ENCODE measurements around the gene SLC4A1AP. TPM values are rescaled to one million over a fixed set of nuclear protein-coding genes. Genes with fewer than 3 reads are reported as not detected.

The SLC4A1AP gene
- polyA plus RNA-seq, 1 experiment = 8.8 TPM

DNA sequence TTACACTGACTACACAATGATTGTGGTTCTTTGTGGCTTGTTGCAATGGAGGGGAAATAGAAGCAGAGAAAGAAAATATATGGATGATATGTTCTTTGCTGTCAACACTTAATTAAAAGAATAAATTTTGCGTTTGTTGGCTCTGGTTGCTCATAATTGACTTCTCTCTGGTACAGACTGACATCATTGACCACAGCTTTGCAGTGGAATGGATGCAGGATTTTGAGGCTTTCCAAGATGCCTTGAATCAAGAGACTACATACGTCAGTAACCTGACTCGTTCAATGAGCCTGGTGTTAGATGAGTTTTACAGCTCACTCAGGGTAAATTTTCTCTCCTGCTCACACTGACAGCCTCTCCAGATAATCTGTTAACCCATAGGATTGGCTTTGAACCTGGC lies 25.0 kb upstream of the SLC4A1AP start:
- POLR2A ChIA-PET = no interaction called here
- TF ChIP-seq, protein P1, sequence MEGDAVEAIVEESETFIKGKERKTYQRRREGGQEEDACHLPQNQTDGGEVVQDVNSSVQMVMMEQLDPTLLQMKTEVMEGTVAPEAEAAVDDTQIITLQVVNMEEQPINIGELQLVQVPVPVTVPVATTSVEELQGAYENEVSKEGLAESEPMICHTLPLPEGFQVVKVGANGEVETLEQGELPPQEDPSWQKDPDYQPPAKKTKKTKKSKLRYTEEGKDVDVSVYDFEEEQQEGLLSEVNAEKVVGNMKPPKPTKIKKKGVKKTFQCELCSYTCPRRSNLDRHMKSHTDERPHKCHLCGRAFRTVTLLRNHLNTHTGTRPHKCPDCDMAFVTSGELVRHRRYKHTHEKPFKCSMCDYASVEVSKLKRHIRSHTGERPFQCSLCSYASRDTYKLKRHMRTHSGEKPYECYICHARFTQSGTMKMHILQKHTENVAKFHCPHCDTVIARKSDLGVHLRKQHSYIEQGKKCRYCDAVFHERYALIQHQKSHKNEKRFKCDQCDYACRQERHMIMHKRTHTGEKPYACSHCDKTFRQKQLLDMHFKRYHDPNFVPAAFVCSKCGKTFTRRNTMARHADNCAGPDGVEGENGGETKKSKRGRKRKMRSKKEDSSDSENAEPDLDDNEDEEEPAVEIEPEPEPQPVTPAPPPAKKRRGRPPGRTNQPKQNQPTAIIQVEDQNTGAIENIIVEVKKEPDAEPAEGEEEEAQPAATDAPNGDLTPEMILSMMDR (IDR thresholded peaks at IDR 0.05; ENCODE audit: insufficient read depth, low read depth, low read length) = no peak
- Histone ChIP-seq H3K36me3 (ENCODE audit: control insufficient read depth, insufficient read depth, low read length) (peaks cover 14% of the 10 kb centered on the region), H3K4me3 (ENCODE audit: low read depth, low read length) (no peak overlapping the region), H3K27me3 (ENCODE audit: control insufficient read depth, insufficient read depth, low read length) (no peaks in the 10 kb centered on the region)
- peak; percentile 11 for DNase-seq (ENCODE audit: low read depth)
- CTCF ChIA-PET = no interaction called here

- Histone ChIP-seq H3K4me3 (ENCODE audit: low read depth, low read length) (no peak overlapping the region), H3K36me3 (ENCODE audit: control insufficient read depth, insufficient read depth, low read length) (peaks cover 6% of the 10 kb centered on the region), H3K27me3 (ENCODE audit: control insufficient read depth, insufficient read depth, low read length) (no peaks in the 10 kb centered on the region)
- DNase-seq (ENCODE audit: low read depth) = no peak
- ChIA-PET CTCF (no interaction called here), POLR2A (no interaction called here)
- TF ChIP-seq, protein P1 (IDR thresholded peaks at IDR 0.05; ENCODE audit: insufficient read depth, low read depth, low read length) = no peak
Observed at GRCh38 chr2:27640722-27641245, 22.9 kb upstream of the SLC4A1AP start.

GRCh38 chr2:27645197-27645596 lies 18.5 kb upstream of the SLC4A1AP start:
- ChIA-PET POLR2A (no interaction called here), CTCF (no interaction called here)
- DNase-seq (ENCODE audit: low read depth) = no peak
- TF ChIP-seq, protein P1 (IDR thresholded peaks at IDR 0.05; ENCODE audit: insufficient read depth, low read depth, low read length) = no peak
- H3K27me3 ChIP-seq (ENCODE audit: control insufficient read depth, insufficient read depth, low read length) = no peaks in the 10 kb centered on the region
- no peak overlapping the region for H3K4me3 ChIP-seq (ENCODE audit: low read depth, low read length)
- H3K36me3 ChIP-seq (ENCODE audit: control insufficient read depth, insufficient read depth, low read length) = peaks cover 3% of the 10 kb centered on the region

DNA sequence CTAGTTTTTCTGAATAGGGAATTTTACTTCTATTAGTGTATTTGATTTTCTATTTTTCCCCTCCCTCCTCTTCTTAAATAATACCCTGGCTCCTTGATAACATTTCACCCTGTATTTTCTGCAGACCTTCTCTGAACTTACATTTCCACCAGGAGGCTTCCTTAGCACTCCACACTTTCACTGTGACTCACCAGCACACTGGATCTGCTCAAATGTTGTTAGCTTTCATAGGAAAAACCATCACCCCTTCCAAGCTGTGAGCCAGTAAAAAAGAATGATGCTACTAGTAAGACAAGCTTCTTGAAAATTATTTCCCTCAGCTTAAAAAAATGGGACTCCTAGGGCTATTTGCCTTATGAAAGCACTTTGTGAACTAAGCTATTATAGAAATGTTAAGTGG lies 16.4 kb upstream of the SLC4A1AP start:
- Histone ChIP-seq H3K36me3 (ENCODE audit: control insufficient read depth, insufficient read depth, low read length) (no peaks in the 10 kb centered on the region; the same call in none of the 2 replicates), H3K4me3 (ENCODE audit: low read depth, low read length) (no peak overlapping the region), H3K27me3 (ENCODE audit: control insufficient read depth, insufficient read depth, low read length) (no peaks in the 10 kb centered on the region)
- DNase-seq (ENCODE audit: low read depth) = no peak
- ChIA-PET CTCF (interaction anchor here (1.0 to 2.2 kb wide), 2 partner anchors 36 to 238 kb away, joined by 3 to 10 read pairs; partner anchors contain the start of gene PPM1G), POLR2A (interaction anchor here (0.6 kb wide), 1 partner anchor 35 kb away, joined by 7 read pairs; no protein-coding TSS in a partner anchor)
- TF ChIP-seq, protein P1 (IDR thresholded peaks at IDR 0.05; ENCODE audit: insufficient read depth, low read depth, low read length) = no peak

DNA sequence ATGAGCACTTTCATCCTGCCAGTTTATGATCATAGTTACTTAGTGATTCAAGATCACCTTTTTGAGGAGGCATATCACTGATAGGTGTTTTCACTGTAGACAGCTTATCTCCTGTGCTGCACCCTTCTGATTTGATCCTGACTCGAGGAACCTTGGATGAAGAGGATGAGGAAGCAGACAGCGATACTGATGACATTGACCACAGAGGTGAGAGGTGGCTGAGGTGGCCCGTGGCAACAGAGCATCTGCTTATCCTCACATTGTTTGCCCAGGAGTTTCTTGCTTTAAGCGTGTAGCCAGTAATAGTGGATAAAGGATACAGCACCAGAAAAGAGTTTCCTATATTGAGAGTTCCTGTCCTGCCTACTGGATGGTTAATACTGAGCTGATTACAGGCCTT lies 16.0 kb upstream of the SLC4A1AP start:
- Histone ChIP-seq H3K27me3 (ENCODE audit: control insufficient read depth, insufficient read depth, low read length) (no peaks in the 10 kb centered on the region), H3K36me3 (ENCODE audit: control insufficient read depth, insufficient read depth, low read length) (no peaks in the 10 kb centered on the region; the same call in 1 of the 2 replicates), H3K4me3 (ENCODE audit: low read depth, low read length) (no peak overlapping the region)
- POLR2A ChIA-PET = no interaction called here
- DNase-seq (ENCODE audit: low read depth) = no peak
- CTCF ChIA-PET = interaction anchor here (1.0 to 2.2 kb wide), 2 partner anchors 36 to 238 kb away, joined by 3 to 10 read pairs; partner anchors contain the start of gene PPM1G
- TF ChIP-seq, protein P1 (IDR thresholded peaks at IDR 0.05; ENCODE audit: insufficient read depth, low read depth, low read length) = no peak

Data from BJ (cell line).